Naive thymus-derived CD4-positive, alpha-beta T cell (primary cell): ENCODE measurements around the gene PRPF6. TPM values are rescaled to one million over a fixed set of nuclear protein-coding genes. Genes with fewer than 3 reads are reported as not detected.

ENCODE experiments used
- ATAC-seq: fragments of 150-1000 bp; cut with Tn5 transposase; 2 replicates; pipeline ENCODE4 v1.10.0; 2021; ENCODE audit warnings: mild to moderate bottlenecking, moderate library complexity
- CTCF ChIA-PET: fragments of 350-600 bp; sonication (Branson Sonifier 250); formaldehyde crosslinking; loops from one replicate; lab custom pipeline; 2021; ENCODE audit warnings: antibody characterized with exemption; lab: Charles Lee
- POLR2A ChIA-PET: fragments of 350-600 bp; sonication (Branson Sonifier 250); formaldehyde crosslinking; loops from one replicate; lab custom pipeline; 2021; ENCODE audit warnings: antibody characterized with exemption, inconsistent platforms; lab: Charles Lee
- DNase-seq, 9 donors: peaks; one replicate each; pipeline versions ENCODE4 v3.0.0 to v3.0.0-alpha.2; 2020 to 2022; ENCODE audit warnings: mixed read lengths in 1 of 9
- H3K27ac ChIP-seq: one replicate; pipeline ENCODE4 v1.7.0; 2013; ENCODE audit warnings: mild to moderate bottlenecking, low read depth, low read length, moderate library complexity
- H3K27me3 ChIP-seq, 2 donors: one replicate each; pipeline ENCODE4 v1.7.0; 2013; ENCODE audit warnings: low read length in 2 of 2, mild to moderate bottlenecking in 2 of 2, moderate library complexity in 2 of 2; ENCODE audit not compliant: control insufficient read depth in 2 of 2, insufficient read depth in 2 of 2
- H3K36me3 ChIP-seq, 3 experiments: 1 replicate in 2 of 3; 2 replicates in 1 of 3; pipeline ENCODE4 v1.7.0; 2013; ENCODE audit warnings: low read length in 3 of 3, mild to moderate bottlenecking in 3 of 3, moderate library complexity in 1 of 3; ENCODE audit not compliant: insufficient read depth in 3 of 3, control insufficient read depth in 2 of 3
- H3K4me1 ChIP-seq, 2 donors: one replicate each; pipeline ENCODE4 v1.7.0; 2013; ENCODE audit warnings: low read length in 2 of 2, mild to moderate bottlenecking in 2 of 2, moderate library complexity in 1 of 2; ENCODE audit not compliant: control insufficient read depth in 2 of 2, insufficient read depth in 2 of 2
- H3K4me3 ChIP-seq: 2 replicates; pipeline ENCODE4 v1.7.0; 2013; ENCODE audit warnings: mild to moderate bottlenecking, low read length
- H3K9me3 ChIP-seq, 3 experiments: 1 replicate in 2 of 3; 2 replicates in 1 of 3; pipeline ENCODE4 v1.7.0; 2013; ENCODE audit warnings: low read length in 3 of 3; ENCODE audit not compliant: control insufficient read depth in 2 of 3
- H3K27ac Mint-ChIP-seq, 9 donors: one replicate each; pipeline ENCODE4 v1.8.0; 2020 to 2022; ENCODE audit warnings: mixed read lengths in 9 of 9, mild to moderate bottlenecking in 8 of 9, moderate library complexity in 5 of 9, inconsistent platforms in 2 of 9
- H3K27me3 Mint-ChIP-seq, 5 donors: one replicate each; pipeline ENCODE4 v1.8.0; 2021 to 2022; ENCODE audit warnings: mixed read lengths in 5 of 5, mild to moderate bottlenecking in 1 of 5
- H3K36me3 Mint-ChIP-seq, 5 donors: one replicate each; pipeline ENCODE4 v1.8.0; 2020 to 2022; ENCODE audit warnings: mixed read lengths in 5 of 5, mild to moderate bottlenecking in 3 of 5, inconsistent platforms in 1 of 5
- H3K4me1 Mint-ChIP-seq, 7 donors: one replicate each; pipeline ENCODE4 v1.8.0; 2020 to 2022; ENCODE audit warnings: mixed read lengths in 7 of 7, mild to moderate bottlenecking in 3 of 7, inconsistent platforms in 1 of 7
- H3K4me3 Mint-ChIP-seq, 10 donors: one replicate each; pipeline ENCODE4 v1.8.0; 2020 to 2022; ENCODE audit warnings: mild to moderate bottlenecking in 10 of 10, mixed read lengths in 10 of 10, moderate library complexity in 6 of 10, inconsistent platforms in 2 of 10
- H3K9me3 Mint-ChIP-seq, 11 donors: one replicate each; pipeline ENCODE4 v1.8.0; 2020 to 2022; ENCODE audit warnings: mixed read lengths in 11 of 11, mild to moderate bottlenecking in 4 of 11, inconsistent platforms in 1 of 11, moderate library complexity in 1 of 11
- intact Hi-C, 2 donors: fragments of 100-400 bp; cut with micrococcal nuclease; formaldehyde crosslinking; loops; one replicate each; pipeline ENCODE4 v1.15.1; 2023
- polyA plus RNA-seq, 2 donors: library from polyadenylated mRNA; unstranded; fragments of 300-500 nt; fragmentation: Illumina TruSeq; gene quantifications; one replicate each; pipeline ENCODE4 v1.2.3, GENCODE V29; 2021
- total RNA-seq, 6 experiments: library from RNA in 5 of 6; stranded (reverse) in 5 of 6; gene quantifications; 1 replicate in 5 of 6; 2 replicates in 1 of 6; pipeline ENCODE4 v1.2.3 and lab custom pipeline; 2021 to 2026

The PRPF6 gene
- total and polyA plus RNA-seq, 7 experiments from 2014 or later, result 71.2 to 127 (median 86.9) TPM

DNA sequence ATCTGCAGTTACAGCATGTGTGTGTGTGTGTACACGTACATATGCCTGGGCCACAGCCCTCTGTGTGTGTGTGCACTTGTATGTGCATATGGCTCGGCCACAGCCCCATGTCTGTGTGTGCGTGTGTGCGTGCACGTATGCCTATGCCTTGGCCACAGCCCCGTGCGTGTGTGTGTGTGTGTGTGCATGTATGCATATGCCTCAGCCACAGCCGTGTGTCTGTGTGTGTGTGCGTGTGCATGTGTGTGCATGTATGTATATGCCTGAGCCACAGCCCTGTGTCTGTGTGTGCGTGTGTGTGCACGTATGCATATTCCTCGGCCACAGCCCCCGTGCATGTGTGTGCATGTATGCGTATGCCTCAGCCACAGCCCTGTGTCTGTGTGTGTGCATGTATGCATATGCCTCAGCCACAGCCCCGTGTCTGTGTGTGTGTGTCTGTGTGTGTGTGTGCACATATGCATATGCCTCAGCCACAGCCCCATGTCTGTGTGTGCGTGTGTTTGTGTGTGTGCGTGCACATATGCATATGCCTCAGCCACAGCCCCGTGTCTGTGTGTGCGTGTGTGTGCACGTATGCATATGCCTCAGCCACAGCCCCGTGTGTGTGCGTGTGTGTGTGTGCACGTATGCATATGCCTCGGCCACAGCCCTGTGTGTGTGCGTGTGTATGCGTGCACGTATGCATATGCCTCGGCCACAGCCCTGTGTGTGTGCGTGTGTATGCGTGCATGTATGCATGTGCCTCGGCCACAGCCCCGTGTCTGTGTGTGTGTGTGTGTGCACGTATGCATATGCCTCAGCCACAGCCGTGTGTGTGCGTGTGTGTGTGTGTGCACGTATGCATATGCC is 40.4 kb downstream of the PRPF6 start:
- H3K27ac Mint-ChIP-seq, result peak overlapping the region in 2 of 9 donors; percentile 60 to 70
- CTCF ChIA-PET, result no interaction called here

DNA sequence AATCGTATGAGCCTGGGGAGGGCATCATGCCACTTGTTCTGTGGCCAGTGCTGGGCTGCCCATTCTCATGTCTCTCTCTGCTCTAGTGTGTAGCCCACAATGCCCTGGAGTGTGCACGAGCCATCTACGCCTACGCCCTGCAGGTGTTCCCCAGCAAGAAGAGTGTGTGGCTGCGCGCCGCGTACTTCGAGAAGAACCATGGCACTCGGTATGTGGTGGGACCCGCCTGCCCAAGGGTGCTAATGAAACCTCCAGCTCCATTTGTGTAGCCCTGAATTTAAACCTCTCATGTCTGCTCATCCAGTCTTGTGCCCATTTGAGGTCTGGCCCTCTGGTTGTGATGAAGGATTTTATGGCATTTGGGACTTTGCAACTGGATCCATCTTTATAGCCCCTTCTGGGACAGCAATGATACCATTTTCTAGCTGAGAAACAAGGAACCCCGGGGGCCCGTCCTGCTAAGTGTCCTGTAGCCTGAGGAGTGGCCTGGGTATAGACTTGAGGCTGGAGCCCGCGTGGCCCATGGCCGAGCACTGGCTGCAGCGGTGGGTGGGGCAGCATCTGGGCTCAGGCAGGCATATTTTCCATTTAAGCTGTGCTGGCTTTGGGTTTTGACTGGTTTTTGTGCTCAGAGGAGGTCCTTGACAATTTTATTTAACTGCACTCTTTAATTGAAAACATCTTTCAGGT is 41.9 kb downstream of the PRPF6 start:
- ChIA-PET POLR2A (interaction anchor here (0.8 to 1.4 kb wide), 2 partner anchors 9 to 12 kb away, joined by 3 to 5 read pairs; no protein-coding TSS in a partner anchor), CTCF (no interaction called here)
- intact Hi-C loops, result no loop called here
- Histone ChIP-seq H3K9me3 (no peaks in the 10 kb centered on the region), H3K4me3 (no peak overlapping the region), H3K27me3 (no peaks in the 10 kb centered on the region), H3K4me1 (no peaks in the 10 kb centered on the region), H3K36me3 (peaks cover 51 to 98% (median 58%) of the 10 kb centered on the region in 3 experiments), H3K27ac (no peak overlapping the region)
- Mint-ChIP-seq H3K27me3 (no peaks in the 10 kb centered on the region), H3K36me3 (peaks cover 4 to 74% (median 39%) of the 10 kb centered on the region in 5 donors), H3K9me3 (peaks cover 0 to 5% (median 0%) of the 10 kb centered on the region in 11 donors), H3K4me1 (peaks cover 0 to 18% (median 3%) of the 10 kb centered on the region in 7 donors), H3K27ac (peak overlapping the region in 1 of 9 donors; percentile 28), H3K4me3 (no peak overlapping the region)
- ATAC-seq (no peak), DNase-seq (no peak)

More for the DNA sequence above, 40.4 kb downstream of the PRPF6 start:
- H3K9me3 Mint-ChIP-seq, result peaks cover 0 to 7% (median 0%) of the 10 kb centered on the region in 11 donors
- peaks cover 0 to 18% (median 4%) of the 10 kb centered on the region in 7 donors for H3K4me1 Mint-ChIP-seq
- H3K27me3 ChIP-seq, result no peaks in the 10 kb centered on the region
- no peak overlapping the region for H3K27ac ChIP-seq
- DNase-seq (no peak), ATAC-seq (no peak)
- no peaks in the 10 kb centered on the region for H3K9me3 ChIP-seq
- peaks cover 8 to 71% (median 44%) of the 10 kb centered on the region in 5 donors for H3K36me3 Mint-ChIP-seq
- peaks cover 37 to 93% (median 45%) of the 10 kb centered on the region in 3 experiments for H3K36me3 ChIP-seq
- POLR2A ChIA-PET, result no interaction called here
- intact Hi-C loops, result no loop called here
- no peaks in the 10 kb centered on the region for H3K4me1 ChIP-seq
- H3K27me3 Mint-ChIP-seq, result no peaks in the 10 kb centered on the region
- peak overlapping the region in 1 of 10 donors; percentile 49 for H3K4me3 Mint-ChIP-seq
- H3K4me3 ChIP-seq, result no peak overlapping the region

DNA sequence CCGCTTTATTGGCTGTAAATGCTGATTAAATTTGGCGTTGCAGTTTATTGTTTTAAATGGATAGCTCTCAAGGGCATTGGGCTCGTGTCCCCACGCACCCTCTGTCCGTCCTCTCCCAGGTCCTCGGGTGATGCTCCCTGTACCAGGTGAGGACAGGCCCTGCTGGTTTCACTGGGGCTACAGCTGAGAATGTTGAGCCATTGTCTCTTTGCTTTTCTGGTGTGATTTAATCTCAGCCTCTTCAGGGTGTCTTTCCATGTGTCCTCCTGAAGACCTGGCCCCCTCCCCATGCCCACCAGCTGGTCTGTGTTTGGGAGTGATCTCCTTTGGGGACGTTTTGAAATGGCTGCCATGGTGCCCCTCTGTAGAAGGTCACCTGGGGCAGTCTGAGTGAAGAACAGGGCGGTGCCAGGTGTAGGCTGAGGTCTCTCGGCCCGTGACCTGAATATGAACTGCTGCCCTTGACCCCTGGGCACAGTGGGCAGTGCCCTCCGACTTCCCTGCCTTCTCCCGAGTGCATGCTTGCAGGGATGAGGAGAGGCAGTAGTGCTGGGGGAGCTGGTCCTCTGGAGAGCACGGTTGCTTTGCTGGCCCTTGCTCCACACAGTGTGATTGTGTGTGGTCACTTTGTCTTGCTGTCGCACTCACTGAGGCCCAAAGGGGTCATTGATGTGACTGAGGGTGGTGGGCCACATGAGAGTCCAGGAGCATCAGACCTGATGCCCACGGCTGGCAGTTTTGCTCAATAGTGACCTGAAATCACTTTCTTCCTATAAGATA is 42.6 kb downstream of the PRPF6 start:
- Mint-ChIP-seq H3K4me3 (no peak overlapping the region), H3K27ac (peak overlapping the region in 3 of 9 donors; percentile 20 to 38 (median 28))
- CTCF ChIA-PET, result no interaction called here

DNA sequence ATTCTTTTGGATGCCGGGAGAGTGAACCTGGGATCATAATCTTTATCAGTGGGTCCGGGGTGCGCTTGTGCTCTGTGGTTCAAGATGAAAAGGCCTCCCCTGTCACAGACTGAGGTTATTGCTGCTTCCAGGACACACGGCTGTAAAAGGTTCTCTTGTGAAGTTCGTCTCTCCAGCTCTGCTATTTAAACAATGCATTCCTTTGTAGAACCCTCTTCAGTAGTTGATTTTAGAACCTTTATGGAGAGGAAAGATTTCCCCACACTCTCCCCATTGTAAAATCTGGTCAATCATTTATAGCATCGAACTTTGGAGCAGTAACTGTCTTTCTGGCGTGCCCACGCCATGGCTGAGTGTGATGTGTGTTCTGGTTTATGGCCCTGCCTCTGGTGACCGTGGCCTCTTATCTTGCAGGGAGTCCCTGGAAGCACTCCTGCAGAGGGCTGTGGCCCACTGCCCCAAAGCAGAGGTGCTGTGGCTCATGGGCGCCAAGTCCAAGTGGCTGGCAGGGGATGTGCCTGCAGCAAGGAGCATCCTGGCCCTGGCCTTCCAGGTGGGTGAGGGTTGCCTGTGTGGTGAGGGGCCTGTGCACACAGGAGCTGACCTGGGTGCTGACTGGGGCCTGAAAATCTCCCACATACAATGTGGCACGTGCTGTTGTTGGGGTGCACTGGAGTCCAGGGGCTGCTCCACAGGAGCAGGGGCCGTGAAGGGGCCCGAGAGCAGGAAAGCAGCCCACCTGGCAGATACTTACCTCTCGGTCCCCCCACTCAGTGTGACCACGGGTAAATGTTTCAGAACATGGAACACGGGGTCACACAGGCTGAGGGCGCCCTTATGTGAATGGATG is 43.4 kb downstream of the PRPF6 start:
- no peak for ATAC-seq
- H3K27ac Mint-ChIP-seq, result peak overlapping the region in 1 of 9 donors; percentile 20
- H3K27ac ChIP-seq, result no peak overlapping the region
- no peaks in the 10 kb centered on the region for H3K9me3 ChIP-seq
- ChIA-PET CTCF (no interaction called here), POLR2A (interaction anchor here (0.8 to 1.4 kb wide), 2 partner anchors 8 to 10 kb away, joined by 3 to 5 read pairs; no protein-coding TSS in a partner anchor)
- no peaks in the 10 kb centered on the region for H3K27me3 Mint-ChIP-seq
- no peak overlapping the region for H3K4me3 ChIP-seq
- intact Hi-C loops, result no loop called here
- no peaks in the 10 kb centered on the region for H3K9me3 Mint-ChIP-seq
- H3K36me3 ChIP-seq, result peaks cover 52 to 98% (median 60%) of the 10 kb centered on the region in 3 experiments
- no peak for DNase-seq
- H3K4me1 ChIP-seq, result no peaks in the 10 kb centered on the region
- H3K4me1 Mint-ChIP-seq, result peaks cover 0 to 12% (median 3%) of the 10 kb centered on the region in 7 donors
- no peak overlapping the region for H3K4me3 Mint-ChIP-seq
- H3K36me3 Mint-ChIP-seq, result peaks cover 0 to 70% (median 33%) of the 10 kb centered on the region in 5 donors
- no peaks in the 10 kb centered on the region for H3K27me3 ChIP-seq

More for the DNA sequence above, 42.6 kb downstream of the PRPF6 start:
- POLR2A ChIA-PET, result interaction anchor here (0.8 to 1.4 kb wide), 2 partner anchors 9 to 13 kb away, joined by 3 to 5 read pairs; no protein-coding TSS in a partner anchor
- Histone ChIP-seq H3K9me3 (no peaks in the 10 kb centered on the region), H3K36me3 (peaks cover 52 to 98% (median 60%) of the 10 kb centered on the region in 3 experiments), H3K4me3 (no peak overlapping the region), H3K27me3 (no peaks in the 10 kb centered on the region), H3K27ac (no peak overlapping the region), H3K4me1 (no peaks in the 10 kb centered on the region)
- Mint-ChIP-seq H3K27me3 (no peaks in the 10 kb centered on the region), H3K36me3 (peaks cover 4 to 73% (median 35%) of the 10 kb centered on the region in 5 donors), H3K9me3 (peaks cover 0 to 1% (median 0%) of the 10 kb centered on the region in 11 donors), H3K4me1 (peaks cover 0 to 17% (median 3%) of the 10 kb centered on the region in 7 donors)
- intact Hi-C loops, result no loop called here
- ATAC-seq, result no peak
- no peak for DNase-seq

DNA sequence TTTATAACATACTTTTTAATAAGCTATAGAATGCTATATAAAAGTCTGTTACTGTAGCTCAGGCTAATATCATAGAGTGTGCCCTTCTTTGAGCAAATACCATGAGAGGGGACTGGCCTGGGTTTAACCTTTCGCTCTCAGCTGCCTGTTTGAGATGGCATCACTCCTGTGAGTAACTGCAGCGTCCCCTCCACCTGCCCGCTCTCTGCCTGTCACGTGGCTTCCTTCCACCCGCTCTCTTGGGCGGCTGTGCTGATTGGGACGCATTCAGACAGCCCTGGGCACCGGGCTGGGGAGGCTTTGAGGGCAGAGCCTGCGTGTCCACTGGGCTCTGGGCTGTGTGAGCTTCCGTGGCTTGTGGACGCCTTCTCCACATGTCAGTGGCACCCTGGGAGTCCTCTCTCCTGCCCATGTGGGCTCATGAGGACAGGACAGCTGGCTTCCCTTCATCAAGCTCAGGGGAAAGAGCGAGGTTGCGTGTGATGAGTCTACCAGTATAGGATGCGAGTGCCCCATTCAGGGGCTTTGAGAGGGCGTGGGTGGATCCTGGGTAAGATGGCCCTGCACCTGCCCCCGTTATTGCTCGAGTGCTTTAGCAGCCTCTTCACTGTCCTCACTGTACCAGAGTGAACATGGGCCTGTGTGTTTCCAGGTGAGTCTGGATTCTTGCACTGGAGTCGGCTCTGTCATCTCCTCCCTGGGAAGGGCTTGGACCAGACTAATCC is 44.3 kb downstream of the PRPF6 start:
- H3K9me3 Mint-ChIP-seq, result no peaks in the 10 kb centered on the region
- no peak overlapping the region for H3K4me3 ChIP-seq
- peaks cover 57 to 98% (median 64%) of the 10 kb centered on the region in 3 experiments for H3K36me3 ChIP-seq
- no peak overlapping the region for H3K27ac ChIP-seq
- H3K4me1 ChIP-seq, result no peaks in the 10 kb centered on the region
- peaks cover 0 to 6% (median 0%) of the 10 kb centered on the region in 7 donors for H3K4me1 Mint-ChIP-seq
- peak overlapping the region in 1 of 10 donors; percentile 21 for H3K4me3 Mint-ChIP-seq
- H3K27ac Mint-ChIP-seq, result peak overlapping the region in 1 of 9 donors; percentile 46
- H3K36me3 Mint-ChIP-seq, result peaks cover 0 to 72% (median 29%) of the 10 kb centered on the region in 5 donors
- no peaks in the 10 kb centered on the region for H3K27me3 Mint-ChIP-seq
- intact Hi-C loops, result no loop called here
- DNase-seq, result no peak
- CTCF ChIA-PET, result no interaction called here
- ATAC-seq, result no peak
- no peaks in the 10 kb centered on the region for H3K9me3 ChIP-seq
- no peaks in the 10 kb centered on the region for H3K27me3 ChIP-seq
- POLR2A ChIA-PET, result interaction anchor here (0.8 kb wide), 1 partner anchor 9 kb away, joined by 3 read pairs; no protein-coding TSS in a partner anchor
